NCI-H345 treated with DMSO at 0.1 percent for 48 hours (cell line): ENCODE results near the gene FZD4.
"Not testable (repeated sequence)": the region's sequence is repeated elsewhere in the genome, so short reads cannot be mapped to it uniquely, and the experiment has no call there.

ENCODE experiments used
- DNase-seq: peaks from one replicate; lab custom pipeline; 2025; ENCODE audit not compliant: unreplicated experiment; lab: John Stamatoyannopoulos, UW

Gene FZD4

DNA sequence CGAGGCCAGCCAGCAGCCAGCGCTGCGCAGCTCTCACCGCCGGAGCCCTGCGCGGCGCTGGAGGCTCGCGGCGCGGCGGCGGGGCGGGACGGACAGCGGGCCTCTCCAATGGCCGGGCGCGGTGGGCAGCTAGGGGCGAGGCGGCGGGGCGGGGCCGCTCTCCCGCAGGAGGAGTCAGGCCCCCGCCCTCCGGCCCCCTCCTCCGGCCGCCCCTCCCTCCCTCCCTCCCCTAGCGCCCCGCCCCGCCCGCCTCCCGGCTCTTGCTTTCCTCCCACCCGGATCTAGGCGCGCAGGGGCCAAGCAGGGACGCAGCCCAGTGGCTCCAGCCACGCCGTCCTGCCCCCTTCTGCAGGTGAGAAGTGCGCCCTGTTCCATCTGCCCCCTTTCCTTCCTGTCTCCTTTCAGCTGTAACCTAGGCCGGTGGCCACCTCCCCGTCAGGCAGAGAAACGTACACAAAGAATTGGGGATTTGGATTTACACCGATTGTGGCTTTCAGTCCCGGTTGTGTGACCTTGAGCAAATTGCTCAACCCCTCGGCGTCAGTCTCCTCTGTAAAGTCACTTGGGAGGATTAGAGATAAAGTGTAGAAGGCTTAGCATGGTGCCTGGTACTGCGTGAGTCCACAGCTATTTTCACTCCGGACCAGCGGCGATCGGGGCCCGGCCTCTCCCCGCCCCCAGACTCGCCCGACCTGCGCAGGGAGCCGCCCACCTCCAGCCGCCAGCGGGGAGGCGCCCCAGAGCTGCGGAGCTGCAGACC is at the start of gene FZD4:
TSS of gene FZD4 (minus strand) at position 35 of the 760 bp plus-strand sequence. CDS start 310 bp downstream, outside the sequence.
- DNase-seq = peak; percentile 73

DNA sequence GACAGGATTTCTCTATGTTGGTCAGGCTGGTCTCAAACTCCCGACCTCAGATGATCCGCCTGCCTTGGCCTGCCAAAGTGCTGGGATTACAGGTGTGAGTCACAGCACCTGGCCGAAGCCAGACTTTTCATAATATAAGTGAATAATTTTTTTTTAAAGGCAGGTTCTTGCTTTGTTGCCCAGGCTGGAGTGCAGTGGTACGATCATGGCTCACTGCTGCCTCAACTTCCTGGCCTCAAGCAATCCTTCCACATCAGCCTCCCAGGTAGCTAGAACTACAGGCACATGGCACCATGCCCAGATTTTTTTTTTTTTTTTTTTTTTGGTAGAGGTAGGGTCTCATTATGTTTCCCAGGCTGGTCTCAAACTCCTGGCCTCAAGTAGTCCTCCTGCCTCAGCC is 49.1 kb upstream of the FZD4 start:
- DNase-seq = not testable (repeated sequence)

DNA sequence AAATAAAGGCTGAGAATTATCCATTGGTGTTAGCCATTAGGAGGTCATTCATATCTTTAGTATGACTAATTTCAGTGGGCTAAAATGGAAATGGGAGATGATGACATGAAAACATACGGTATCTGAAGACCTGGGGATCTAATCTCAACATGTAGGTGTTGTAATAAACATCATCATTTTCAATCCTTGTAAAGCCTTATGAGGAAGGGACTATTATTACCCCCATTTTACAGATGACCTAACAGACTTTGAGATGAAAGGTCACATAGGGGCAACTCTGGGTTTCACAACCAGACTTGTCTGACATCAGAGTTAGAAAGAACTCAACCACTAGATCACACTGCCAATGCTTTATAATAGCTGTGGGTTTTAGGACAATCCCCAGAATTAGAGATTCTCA is 47.7 kb upstream of the FZD4 start:
- no peak for DNase-seq

GRCh38 chr11:86999859-87000753 is 44.9 kb upstream of the FZD4 start:
- no peak for DNase-seq

GRCh38 chr11:86999388-86999787 is 44.2 kb upstream of the FZD4 start:
- no peak for DNase-seq

- DNase-seq = no peak
These were observed 41.9 kb upstream of the FZD4 start for GRCh38 chr11:86996953-86997570.

DNA sequence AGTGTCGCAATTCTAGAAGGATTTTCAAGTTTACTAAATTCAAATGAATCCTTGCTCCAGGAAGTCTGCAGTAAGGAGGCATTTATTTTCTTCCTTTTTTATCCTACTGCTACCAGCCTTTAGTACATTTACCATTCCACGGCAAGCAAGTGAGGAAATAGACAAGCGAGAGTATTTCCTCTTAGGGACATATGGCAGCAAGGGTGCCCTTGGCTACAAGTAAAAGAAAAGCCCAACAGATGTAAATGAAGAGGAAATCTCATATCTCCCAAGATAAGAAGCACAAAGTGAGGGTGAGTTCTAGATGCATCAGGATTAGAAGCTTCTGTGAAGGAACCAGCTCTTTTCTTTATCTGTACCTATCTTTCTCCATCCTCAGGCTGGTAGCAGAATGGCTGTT is 37.8 kb upstream of the FZD4 start:
- no peak for DNase-seq

DNA sequence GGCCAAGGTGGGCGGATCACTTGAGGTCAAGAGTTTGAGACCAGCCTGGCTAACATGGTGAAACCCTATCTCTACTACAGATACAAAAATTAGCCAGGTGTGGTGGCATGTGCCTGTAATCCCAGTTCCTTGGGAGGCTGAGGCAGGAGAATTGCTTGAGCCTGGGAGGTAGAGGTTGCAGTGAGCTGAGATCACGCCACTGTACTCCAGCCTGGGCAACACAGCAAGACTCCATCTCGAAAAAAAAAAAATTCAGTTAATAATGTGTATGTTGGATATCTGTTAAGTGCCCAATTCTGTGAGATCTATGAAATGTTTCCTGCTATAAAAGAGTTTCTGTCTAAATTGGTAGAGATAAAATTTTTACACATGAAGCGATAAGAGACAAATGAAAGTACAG is 37.1 kb upstream of the FZD4 start:
- not testable (repeated sequence) for DNase-seq

DNA sequence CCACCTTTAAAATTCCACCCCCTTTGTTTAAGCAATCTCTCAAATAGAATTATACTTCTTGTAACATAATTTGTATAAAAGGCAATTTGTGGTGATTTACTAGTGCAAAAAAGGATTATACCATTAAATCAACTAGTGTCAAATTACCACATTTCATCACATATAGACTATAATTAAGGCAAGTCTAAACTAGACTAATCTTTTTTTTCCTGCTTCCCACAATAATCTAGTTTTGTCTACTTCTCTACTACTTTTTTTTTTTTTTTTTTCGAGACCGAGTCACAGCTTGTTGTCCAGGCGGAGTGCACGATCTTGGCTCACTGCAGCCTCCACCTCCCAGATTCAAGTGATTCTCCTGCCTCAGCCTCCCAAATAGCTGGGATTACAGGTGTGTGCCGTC is 36.1 kb upstream of the FZD4 start:
- no peak for DNase-seq

- DNase-seq = no peak
These were observed 35.3 kb upstream of the FZD4 start for GRCh38 chr11:86990515-86990914.

- DNase-seq = no peak
These were observed 34.8 kb upstream of the FZD4 start for GRCh38 chr11:86990031-86990430.

- no peak for DNase-seq
These were observed 33.2 kb upstream of the FZD4 start for GRCh38 chr11:86988351-86988881.

GRCh38 chr11:86987679-86988078 is 32.5 kb upstream of the FZD4 start:
- DNase-seq = no peak

DNA sequence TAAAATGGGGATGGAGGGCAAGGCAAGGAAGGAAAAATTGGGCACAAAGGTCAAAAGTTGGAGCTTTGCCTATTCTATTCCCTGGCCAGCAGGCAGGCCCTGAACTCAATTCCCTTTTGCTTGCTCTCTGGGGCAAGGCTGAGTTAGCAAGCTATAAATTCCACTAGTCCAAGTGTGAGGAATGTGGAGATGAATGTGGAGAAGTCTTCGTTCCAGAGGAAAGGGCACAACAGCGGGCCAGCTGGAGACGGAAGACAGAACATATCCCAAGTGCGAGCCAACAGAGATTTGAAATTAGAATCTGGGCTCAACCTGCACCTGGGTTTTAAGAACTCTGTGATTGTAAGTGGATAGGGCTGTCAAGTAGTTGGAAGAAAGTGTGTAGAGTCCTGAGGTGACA is 29.5 kb upstream of the FZD4 start:
- DNase-seq = no peak

- DNase-seq = no peak
These were observed 27.9 kb upstream of the FZD4 start for GRCh38 chr11:86983021-86983488.

GRCh38 chr11:86981777-86982540 is 26.8 kb upstream of the FZD4 start:
- no peak for DNase-seq

DNA sequence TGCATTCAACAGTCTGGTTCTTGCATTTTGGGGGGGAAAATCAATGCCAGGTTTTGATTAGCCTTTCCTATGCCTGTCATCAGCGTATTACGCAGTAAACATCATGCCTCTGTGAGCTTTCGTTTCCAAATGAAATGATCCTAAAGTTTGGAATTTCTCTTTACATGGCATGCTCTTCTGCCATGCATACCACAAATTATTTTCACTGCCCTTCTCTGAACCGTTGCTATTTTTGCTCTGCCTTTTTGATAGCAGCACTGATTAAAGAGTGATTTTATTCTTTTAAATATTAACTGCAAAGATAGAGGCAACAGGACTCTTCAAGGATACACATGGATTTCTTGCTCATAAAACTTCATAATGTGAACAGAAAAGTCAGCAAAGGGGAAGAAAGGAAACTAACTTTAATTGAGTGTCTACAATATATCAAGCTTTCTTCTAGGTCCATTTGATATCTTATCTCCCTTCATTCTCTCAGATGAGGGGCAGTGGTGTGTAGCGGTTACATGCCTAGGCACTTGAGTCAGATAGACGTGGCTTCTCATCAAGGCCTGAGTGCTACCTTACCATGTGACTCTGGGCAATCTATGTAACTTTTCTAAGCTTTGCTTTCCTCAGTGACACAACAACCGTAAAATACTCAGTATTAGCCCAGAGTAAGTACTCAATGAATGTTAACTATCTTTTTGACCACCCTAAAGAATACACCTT is 25.0 kb upstream of the FZD4 start:
- DNase-seq = no peak

DNA sequence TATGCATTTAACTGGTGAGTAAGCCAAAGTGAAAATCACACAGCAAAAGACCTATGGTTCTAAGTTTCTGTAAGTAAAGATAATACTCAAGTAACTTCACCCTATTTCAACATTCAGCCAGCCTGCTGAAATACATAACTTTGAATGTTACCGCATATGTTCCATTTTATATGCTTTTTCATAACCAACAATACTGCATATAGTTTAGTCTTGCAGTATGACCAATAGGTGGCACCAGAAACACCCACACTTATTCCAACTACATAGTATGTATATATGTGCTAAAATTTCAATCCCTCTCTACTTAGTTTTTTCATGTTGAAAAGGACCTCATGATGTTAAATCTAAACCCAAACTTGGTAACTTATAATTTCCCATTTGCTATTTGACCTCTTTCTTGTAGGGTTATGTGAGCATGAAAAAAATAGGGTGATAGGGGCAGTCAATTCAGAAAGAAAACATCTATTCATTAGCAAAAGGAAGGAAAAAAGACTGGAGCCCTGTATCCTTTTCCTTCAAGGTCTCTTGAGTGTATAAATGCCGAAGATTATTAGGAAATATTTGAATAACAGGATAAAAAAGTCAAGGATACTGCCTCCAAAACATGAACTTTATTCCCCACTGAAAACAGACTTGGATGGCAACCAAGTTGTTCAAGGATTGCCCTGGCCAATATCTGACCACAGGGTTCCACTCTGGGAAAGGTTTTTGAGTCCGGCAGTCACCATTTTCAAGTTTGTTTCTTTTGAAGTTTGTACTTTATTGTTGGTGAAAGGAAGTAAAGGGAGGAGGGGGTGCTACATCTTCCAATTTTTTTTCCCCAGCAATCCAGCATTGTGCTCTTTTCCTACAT is 23.8 kb upstream of the FZD4 start:
- DNase-seq = peak; percentile 5

- no peak for DNase-seq
These were observed 23.1 kb upstream of the FZD4 start for GRCh38 chr11:86978247-86978646.
